Measurements from ENCODE around the gene OBP2A. TPM values are rescaled to one million over a fixed set of nuclear protein-coding genes. Genes with fewer than 3 reads are reported as not detected.
A peak's percentile ranks its signal among the peaks of the same experiment; 100 is the strongest.

OBP2A gene
- total and polyA plus RNA-seq, 2 of the 8 experiments (the other 6 are each of a cell fraction or from before 2014, with no cell fraction given) = not detected

- no peak overlapping the region for H3K4ac ChIP-seq (replicated peaks; ENCODE audit: insufficient read length, low read depth, low read length)
- no peaks in the 10 kb centered on the region for H3K79me2 ChIP-seq (ENCODE audit: control insufficient read depth in 1 of 2, insufficient read depth in 2 of 2, low read length in 2 of 2)
- no peak overlapping the region for H3K4me2 ChIP-seq (ENCODE audit: insufficient read depth in 1 of 2, low read depth in 2 of 2, low read length in 2 of 2)
- no peak overlapping the region for H3K4me3 ChIP-seq (ENCODE audit: extremely low read depth in 1 of 4, insufficient read depth in 2 of 4, low read depth in 3 of 4, low read length in 4 of 4)
- 89% methylated on average over 3 of the region's 3 CpGs; no CpG with 5 or more reads in 1 of the 2 experiments for WGBS, 2 experiments (ENCODE audit: extremely low coverage in 1 of 2, insufficient coverage in 1 of 2, insufficient read length in 1 of 2, insufficient replicate concordance in 2 of 2, low coverage in 1 of 2, low lambda C conversion rate in 2 of 2, missing lambda C conversion rate in 1 of 2)
- no peaks in the 10 kb centered on the region for H3K9me3 ChIP-seq (ENCODE audit: insufficient read depth in 2 of 2, low read depth in 1 of 2, low read length in 1 of 2)
- no peaks in the 10 kb centered on the region for H3K23me2 ChIP-seq (ENCODE audit: low read depth, low read length)
- no peak overlapping the region for H2BK20ac ChIP-seq (ENCODE audit: low read length)
- H3K9ac ChIP-seq (replicated peaks in 1 of 4; ENCODE audit: extremely low read depth in 1 of 4, low read depth in 3 of 4, low read length in 3 of 4) = no peak overlapping the region
- POLR2A ChIA-PET (ENCODE audit: partially characterized antibody) = interaction anchor here (1.4 kb wide), 1 partner anchor 29 kb away, joined by 4 read pairs; no protein-coding TSS in a partner anchor
- no peak overlapping the region for H2BK12ac ChIP-seq (ENCODE audit: low read depth, low read length)
- H4K5ac ChIP-seq (ENCODE audit: insufficient read length, low read depth, low read length) = no peak overlapping the region
- no peak overlapping the region for H3K14ac ChIP-seq (ENCODE audit: insufficient read length)
- FAIRE-seq (no peak), DNase-seq (ENCODE audit: low read depth in 1 of 2, low spot score in 2 of 2) (peak in 1 of 2 experiments; percentile 19)
- H4K20me1 ChIP-seq (replicated peaks in 1 of 2; ENCODE audit: control insufficient read depth in 1 of 2, insufficient read depth in 2 of 2, low read length in 2 of 2) = no peaks in the 10 kb centered on the region
- no peak overlapping the region for H2BK5ac ChIP-seq (ENCODE audit: low read depth, low read length)
- peaks cover 0 to 2% (median 0%) of the 10 kb centered on the region in 4 experiments; a peak in 1 of 7 replicates for H3K4me1 ChIP-seq (replicated peaks in 1 of 4; ENCODE audit: control insufficient read depth in 3 of 4, insufficient read depth in 4 of 4, low read length in 3 of 4)
- no peaks in the 10 kb centered on the region for H3K79me1 ChIP-seq (ENCODE audit: low read depth, low read length)
- H3K36me3 ChIP-seq (ENCODE audit: control insufficient read depth in 2 of 4, insufficient read depth in 4 of 4, low read length in 3 of 4) = no peaks in the 10 kb centered on the region
- H3K18ac ChIP-seq (ENCODE audit: extremely low read depth, low read length) = no peak overlapping the region
- CTCF ChIA-PET (ENCODE audit: partially characterized antibody) = interaction anchor here (0.5 to 2.9 kb wide), 3 partner anchors 10 to 27 kb away, joined by 3 to 8 read pairs (median 4); no protein-coding TSS in a partner anchor
- H4K8ac ChIP-seq (ENCODE audit: extremely low read depth, insufficient read depth, low read length) = no peak overlapping the region
- no peaks in the 10 kb centered on the region for H3K27me3 ChIP-seq (replicated peaks in 1 of 4; ENCODE audit: control insufficient read depth in 3 of 4, extremely low read depth in 1 of 4, insufficient read depth in 3 of 4, low read length in 3 of 4)
- no peak overlapping the region for H2BK120ac ChIP-seq (replicated peaks; ENCODE audit: low read depth, low read length)
- no peak overlapping the region for H3K23ac ChIP-seq (ENCODE audit: insufficient read length)
- H2AFZ ChIP-seq (ENCODE audit: low read length) = no peak overlapping the region
- no peak overlapping the region for H2AK5ac ChIP-seq (ENCODE audit: low read depth, low read length)
- TF ChIP-seq CBX8 (IDR thresholded peaks at IDR 0.05; ENCODE audit: borderline replicate concordance, low read depth, low read length) (no peak), POLR2AphosphoS5 (IDR thresholded peaks at IDR 0.05; ENCODE audit: low read depth, low read length) (no peak)
- no peak overlapping the region for H3K56ac ChIP-seq (replicated peaks; ENCODE audit: insufficient read length, low read depth, low read length)
- no peak overlapping the region for H2BK15ac ChIP-seq (ENCODE audit: low read length)
- H4K91ac ChIP-seq (replicated peaks; ENCODE audit: insufficient read length, low read length) = no peak overlapping the region
- no peak overlapping the region for H3K27ac ChIP-seq (ENCODE audit: low read depth, low read length)
Observed at GRCh38 chr9:135533113-135533512, 12.8 kb upstream of the OBP2A start.

Measured in H1 (cell line).